ENCODE data around the gene GPR107.

GPR107 gene

GRCh38 chr9:130188860-130189481, 135.3 kb downstream of the GPR107 start:
- no peaks in the 10 kb centered on the region for H3K9me3 ChIP-seq
- no peaks in the 10 kb centered on the region for H3K36me3 ChIP-seq
- TF ChIP-seq, protein P1, sequence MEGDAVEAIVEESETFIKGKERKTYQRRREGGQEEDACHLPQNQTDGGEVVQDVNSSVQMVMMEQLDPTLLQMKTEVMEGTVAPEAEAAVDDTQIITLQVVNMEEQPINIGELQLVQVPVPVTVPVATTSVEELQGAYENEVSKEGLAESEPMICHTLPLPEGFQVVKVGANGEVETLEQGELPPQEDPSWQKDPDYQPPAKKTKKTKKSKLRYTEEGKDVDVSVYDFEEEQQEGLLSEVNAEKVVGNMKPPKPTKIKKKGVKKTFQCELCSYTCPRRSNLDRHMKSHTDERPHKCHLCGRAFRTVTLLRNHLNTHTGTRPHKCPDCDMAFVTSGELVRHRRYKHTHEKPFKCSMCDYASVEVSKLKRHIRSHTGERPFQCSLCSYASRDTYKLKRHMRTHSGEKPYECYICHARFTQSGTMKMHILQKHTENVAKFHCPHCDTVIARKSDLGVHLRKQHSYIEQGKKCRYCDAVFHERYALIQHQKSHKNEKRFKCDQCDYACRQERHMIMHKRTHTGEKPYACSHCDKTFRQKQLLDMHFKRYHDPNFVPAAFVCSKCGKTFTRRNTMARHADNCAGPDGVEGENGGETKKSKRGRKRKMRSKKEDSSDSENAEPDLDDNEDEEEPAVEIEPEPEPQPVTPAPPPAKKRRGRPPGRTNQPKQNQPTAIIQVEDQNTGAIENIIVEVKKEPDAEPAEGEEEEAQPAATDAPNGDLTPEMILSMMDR (IDR thresholded peaks at IDR 0.05), result no peak
- H3K4me3 ChIP-seq (ENCODE audit: low read depth in 1 of 2, low read length in 1 of 2), result no peak overlapping the region
- no peak overlapping the region for H3K27ac ChIP-seq
- H3K4me1 ChIP-seq (ENCODE audit: control insufficient read depth in 1 of 2, insufficient read depth in 1 of 2, low read depth in 1 of 2, low read length in 1 of 2), result no peaks in the 10 kb centered on the region
- H3K27me3 ChIP-seq, result peaks cover 4% of the 10 kb centered on the region

Data from neutrophil (primary cell).